IPS-11a (cell line): ENCODE results near the gene WDFY4.

Experiments used
- H3K4me3 ChIP-seq: one replicate; pipeline ENCODE4 v1.5.1; 2013; ENCODE audit warnings: low read depth, low read length, control low read depth

Gene WDFY4

GRCh38 chr10:48705401-48705938 lies 20.8 kb downstream of the WDFY4 start:
- no peak overlapping the region for H3K4me3 ChIP-seq

GRCh38 chr10:48707472-48707871 lies 22.8 kb downstream of the WDFY4 start:
- H3K4me3 ChIP-seq = no peak overlapping the region

GRCh38 chr10:48708144-48708543 lies 23.5 kb downstream of the WDFY4 start:
- H3K4me3 ChIP-seq = no peak overlapping the region

GRCh38 chr10:48710647-48711275 lies 26.1 kb downstream of the WDFY4 start:
- H3K4me3 ChIP-seq = no peak overlapping the region

GRCh38 chr10:48711830-48712229 lies 27.2 kb downstream of the WDFY4 start:
- no peak overlapping the region for H3K4me3 ChIP-seq

GRCh38 chr10:48714088-48714487 lies 29.4 kb downstream of the WDFY4 start:
- H3K4me3 ChIP-seq = no peak overlapping the region

- no peak overlapping the region for H3K4me3 ChIP-seq
These were observed 31.7 kb downstream of the WDFY4 start for GRCh38 chr10:48716416-48716815.

- H3K4me3 ChIP-seq = no peak overlapping the region
These were observed 35.9 kb downstream of the WDFY4 start for GRCh38 chr10:48720611-48721010.

- H3K4me3 ChIP-seq = no peak overlapping the region
These were observed 37.8 kb downstream of the WDFY4 start for GRCh38 chr10:48722153-48723145.

- H3K4me3 ChIP-seq = no peak overlapping the region
These were observed 39.5 kb downstream of the WDFY4 start for GRCh38 chr10:48724127-48724526.

- H3K4me3 ChIP-seq = no peak overlapping the region
These were observed 41.0 kb downstream of the WDFY4 start for GRCh38 chr10:48725708-48726107.

- H3K4me3 ChIP-seq = no peak overlapping the region
These were observed 43.2 kb downstream of the WDFY4 start for GRCh38 chr10:48727866-48728265.

- H3K4me3 ChIP-seq = no peak overlapping the region
These were observed 44.5 kb downstream of the WDFY4 start for GRCh38 chr10:48729222-48729621.

- H3K4me3 ChIP-seq = no peak overlapping the region
These were observed 45.3 kb downstream of the WDFY4 start for GRCh38 chr10:48729941-48730457.

GRCh38 chr10:48731141-48731540 lies 46.5 kb downstream of the WDFY4 start:
- no peak overlapping the region for H3K4me3 ChIP-seq

- no peak overlapping the region for H3K4me3 ChIP-seq
These were observed 47.0 kb downstream of the WDFY4 start for GRCh38 chr10:48731654-48732053.

- H3K4me3 ChIP-seq = no peak overlapping the region
These were observed 48.7 kb downstream of the WDFY4 start for GRCh38 chr10:48733329-48733728.

GRCh38 chr10:48735836-48736390 lies 51.2 kb downstream of the WDFY4 start:
- no peak overlapping the region for H3K4me3 ChIP-seq

- H3K4me3 ChIP-seq = no peak overlapping the region
These were observed 51.9 kb downstream of the WDFY4 start for GRCh38 chr10:48736596-48736995.

- no peak overlapping the region for H3K4me3 ChIP-seq
These were observed 53.2 kb downstream of the WDFY4 start for GRCh38 chr10:48737886-48738285.

- H3K4me3 ChIP-seq = no peak overlapping the region
These were observed 54.5 kb downstream of the WDFY4 start for GRCh38 chr10:48739170-48739569.
